GM12872 (cell line): ENCODE data around the gene CREBL2.

Source experiments
- CTCF ChIP-seq: IDR thresholded peaks from 3 replicates; pipeline ENCODE4 v1.5.1; 2011; ENCODE audit warnings: low read depth, mild to moderate bottlenecking, low read length, moderate library complexity; ENCODE audit not compliant: insufficient read depth

The CREBL2 gene

GRCh38 chr12:12609692-12610091 lies 2.0 kb upstream of the CREBL2 start:
- TF ChIP-seq CTCF, result no peak

- no peak for TF ChIP-seq CTCF
Measured at GRCh38 chr12:12610711-12611110, 965 bp upstream of the CREBL2 start.

GRCh38 chr12:12612358-12612757 lies 682 bp downstream of the CREBL2 start:
- TF ChIP-seq CTCF, result no peak

- no peak for TF ChIP-seq CTCF
Measured at GRCh38 chr12:12613344-12613743, 1.7 kb downstream of the CREBL2 start.

- no peak for TF ChIP-seq CTCF
Measured at GRCh38 chr12:12614342-12614741, 2.7 kb downstream of the CREBL2 start.

- TF ChIP-seq CTCF, result no peak
Measured at GRCh38 chr12:12616512-12617310, 5.0 kb downstream of the CREBL2 start.

- no peak for TF ChIP-seq CTCF
Measured at GRCh38 chr12:12620730-12621315, 9.1 kb downstream of the CREBL2 start.
